Retinal pigment epithelial cell (primary cell): ENCODE results near the gene RERE.

Experiments
- DNase-seq: peaks from one replicate; pipeline ENCODE4 v3.0.0-alpha.2; 2010; ENCODE audit warnings: low read depth
- H3K4me3 ChIP-seq: 2 replicates; pipeline ENCODE4 v1.5.1; 2011; ENCODE audit warnings: mild to moderate bottlenecking, low read length, control low read depth, moderate library complexity
- TF ChIP-seq, protein P1 (sequence below): conservative IDR thresholded peaks from 2 replicates; pipeline ENCODE4 v1.5.1; 2011; ENCODE audit warnings: low read depth, low read length, control low read depth, inconsistent platforms

Gene RERE

GRCh38 chr1:8404460-8405370 is 412.7 kb downstream of the RERE start:
- H3K4me3 ChIP-seq = no peak overlapping the region
- no peak for DNase-seq
- TF ChIP-seq, protein P1, sequence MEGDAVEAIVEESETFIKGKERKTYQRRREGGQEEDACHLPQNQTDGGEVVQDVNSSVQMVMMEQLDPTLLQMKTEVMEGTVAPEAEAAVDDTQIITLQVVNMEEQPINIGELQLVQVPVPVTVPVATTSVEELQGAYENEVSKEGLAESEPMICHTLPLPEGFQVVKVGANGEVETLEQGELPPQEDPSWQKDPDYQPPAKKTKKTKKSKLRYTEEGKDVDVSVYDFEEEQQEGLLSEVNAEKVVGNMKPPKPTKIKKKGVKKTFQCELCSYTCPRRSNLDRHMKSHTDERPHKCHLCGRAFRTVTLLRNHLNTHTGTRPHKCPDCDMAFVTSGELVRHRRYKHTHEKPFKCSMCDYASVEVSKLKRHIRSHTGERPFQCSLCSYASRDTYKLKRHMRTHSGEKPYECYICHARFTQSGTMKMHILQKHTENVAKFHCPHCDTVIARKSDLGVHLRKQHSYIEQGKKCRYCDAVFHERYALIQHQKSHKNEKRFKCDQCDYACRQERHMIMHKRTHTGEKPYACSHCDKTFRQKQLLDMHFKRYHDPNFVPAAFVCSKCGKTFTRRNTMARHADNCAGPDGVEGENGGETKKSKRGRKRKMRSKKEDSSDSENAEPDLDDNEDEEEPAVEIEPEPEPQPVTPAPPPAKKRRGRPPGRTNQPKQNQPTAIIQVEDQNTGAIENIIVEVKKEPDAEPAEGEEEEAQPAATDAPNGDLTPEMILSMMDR = no peak

- TF ChIP-seq, protein P1 = no peak
- DNase-seq = no peak
- no peak overlapping the region for H3K4me3 ChIP-seq
Measured at GRCh38 chr1:8402109-8402710, 415.2 kb downstream of the RERE start.

GRCh38 chr1:8398677-8399076 is 418.8 kb downstream of the RERE start:
- no peak for DNase-seq
- TF ChIP-seq, protein P1 = peak; percentile 5
- no peak overlapping the region for H3K4me3 ChIP-seq

- TF ChIP-seq, protein P1 = no peak
- no peak overlapping the region for H3K4me3 ChIP-seq
- DNase-seq = no peak
Measured at GRCh38 chr1:8398086-8398485, 419.4 kb downstream of the RERE start.

DNA sequence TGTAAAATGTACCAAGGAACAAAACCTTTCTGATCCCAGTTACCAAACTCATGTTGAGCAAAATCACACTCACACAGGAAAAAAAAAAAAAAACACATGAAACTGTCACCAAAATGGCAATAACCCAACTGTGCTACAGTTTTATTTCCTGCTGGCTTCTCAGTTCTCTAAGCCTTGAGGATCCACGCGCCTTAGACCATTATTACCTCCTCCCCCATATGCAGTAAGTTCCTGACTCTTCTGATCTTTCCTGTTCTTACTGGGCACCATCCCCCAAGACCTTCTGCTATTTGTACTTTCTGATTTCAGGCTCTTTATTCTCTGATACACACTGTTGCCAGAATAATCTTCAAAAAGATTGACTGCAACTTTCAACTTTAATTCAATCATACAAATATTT is 419.9 kb downstream of the RERE start:
- no peak for DNase-seq
- TF ChIP-seq, protein P1 = no peak
- H3K4me3 ChIP-seq = no peak overlapping the region

DNA sequence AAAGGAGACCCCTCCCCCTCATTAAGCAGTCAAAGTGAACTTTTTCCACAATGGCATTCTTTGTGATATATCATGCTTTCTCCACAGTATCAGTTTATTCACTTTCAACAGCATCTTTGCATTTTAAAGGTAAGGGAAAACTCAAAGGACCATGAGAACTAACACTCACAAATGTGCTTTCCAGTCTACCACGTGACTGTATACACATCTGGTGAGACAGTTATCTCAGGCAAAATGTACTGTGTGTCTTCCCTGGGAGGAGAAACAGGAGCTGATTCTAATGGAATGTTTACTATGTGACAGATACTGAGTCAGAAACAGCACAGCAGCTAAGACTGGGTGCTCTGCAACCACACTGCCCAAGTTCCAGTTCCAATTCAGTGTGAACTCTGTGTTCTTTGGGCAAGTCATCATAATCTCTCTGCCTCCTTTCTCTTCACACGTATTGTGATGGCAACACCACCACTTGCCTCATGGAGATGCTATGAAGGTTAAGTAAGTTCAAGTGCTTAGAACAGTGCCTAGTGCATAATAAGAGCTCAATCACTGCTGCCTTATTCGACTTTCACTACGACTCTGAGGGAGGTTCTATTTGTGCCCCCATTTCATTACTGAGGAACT is 420.5 kb downstream of the RERE start:
- no peak overlapping the region for H3K4me3 ChIP-seq
- TF ChIP-seq, protein P1 = no peak
- DNase-seq = peak; percentile 80
